GM08714 (cell line): ENCODE results near the gene SCUBE1.

Source experiments
- H3K4me3 ChIP-seq: fragments of 200-500 bp; sonication (Bioruptor generic); 2 replicates; pipeline ENCODE4 v1.5.1; 2014; ENCODE audit warnings: mild to moderate bottlenecking, low read length, inconsistent platforms
- ZNF274 ChIP-seq: IDR thresholded peaks from 2 replicates; pipeline ENCODE4 v1.6.1; 2012; ENCODE audit warnings: mild to moderate bottlenecking, low read depth, low read length

The SCUBE1 gene

GRCh38 chr22:43188829-43189545 is 154.2 kb downstream of the SCUBE1 start:
- TF ChIP-seq ZNF274: no peak
- no peak overlapping the region for H3K4me3 ChIP-seq

- H3K4me3 ChIP-seq: peak overlapping the region; percentile 67
- TF ChIP-seq ZNF274: no peak
These were observed 155.7 kb downstream of the SCUBE1 start for GRCh38 chr22:43187171-43188099.

GRCh38 chr22:43186272-43187170 is 156.7 kb downstream of the SCUBE1 start, which contains the start of gene TTLL12:
Gene TTLL12, minus strand, starts transcription at chr22:43187134. Its CDS starts 65 bp downstream, at chr22:43187069.
- TF ChIP-seq ZNF274: no peak
- peak within 1 kb of the TSS; percentile 81 for H3K4me3 ChIP-seq

GRCh38 chr22:43185860-43186261 is 157.3 kb downstream of the SCUBE1 start:
- TF ChIP-seq ZNF274: no peak
- peak overlapping the region; percentile 81 for H3K4me3 ChIP-seq

- no peak for TF ChIP-seq ZNF274
- H3K4me3 ChIP-seq: no peak overlapping the region
These were observed 159.5 kb downstream of the SCUBE1 start for GRCh38 chr22:43183496-43184277.

- no peak for TF ChIP-seq ZNF274
- H3K4me3 ChIP-seq: no peak overlapping the region
These were observed 160.4 kb downstream of the SCUBE1 start for GRCh38 chr22:43182726-43183125.

GRCh38 chr22:43182118-43182517 is 161.1 kb downstream of the SCUBE1 start:
- TF ChIP-seq ZNF274: no peak
- H3K4me3 ChIP-seq: no peak overlapping the region

GRCh38 chr22:43181321-43182076 is 161.7 kb downstream of the SCUBE1 start:
- TF ChIP-seq ZNF274: no peak
- H3K4me3 ChIP-seq: no peak overlapping the region

- no peak overlapping the region for H3K4me3 ChIP-seq
- TF ChIP-seq ZNF274: no peak
These were observed 162.5 kb downstream of the SCUBE1 start for GRCh38 chr22:43180670-43181069.

- no peak overlapping the region for H3K4me3 ChIP-seq
- TF ChIP-seq ZNF274: no peak
These were observed 163.3 kb downstream of the SCUBE1 start for GRCh38 chr22:43179911-43180195.

GRCh38 chr22:43179146-43179910 is 163.8 kb downstream of the SCUBE1 start:
- TF ChIP-seq ZNF274: no peak
- no peak overlapping the region for H3K4me3 ChIP-seq

- no peak overlapping the region for H3K4me3 ChIP-seq
- TF ChIP-seq ZNF274: no peak
These were observed 165.7 kb downstream of the SCUBE1 start for GRCh38 chr22:43177479-43177878.
